ENCODE data around the gene HPSE2. TPM values are rescaled to one million over a fixed set of nuclear protein-coding genes. Genes with fewer than 3 reads are reported as not detected.

HPSE2 gene
- total and polyA plus RNA-seq, 2 of the 8 experiments (the other 6 are each of a cell fraction or from before 2014, with no cell fraction given): 0.41 to 0.58 TPM

DNA sequence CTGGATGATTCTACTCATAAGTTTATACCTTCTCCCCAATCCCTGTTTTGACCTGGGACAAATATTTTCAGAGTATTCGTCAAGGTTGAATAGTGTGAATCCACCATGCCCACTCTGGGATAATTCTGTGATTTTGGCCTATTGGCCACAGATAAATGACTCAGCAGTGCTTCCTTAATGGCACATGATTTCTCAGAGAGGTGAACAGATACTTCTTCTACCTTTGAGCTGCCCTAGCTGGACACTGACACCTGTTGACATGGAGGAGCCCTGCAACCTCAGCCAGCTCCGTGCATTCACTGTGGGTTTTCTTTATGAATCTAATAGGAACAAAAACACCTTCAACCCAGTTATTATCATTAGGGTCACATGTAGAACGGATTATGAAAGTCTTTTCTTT lies 748.0 kb downstream of the HPSE2 start:
- Histone ChIP-seq H3K79me1 (ENCODE audit: low read depth, low read length) (no peaks in the 10 kb centered on the region), H3K4me2 (ENCODE audit: insufficient read depth in 1 of 2, low read depth in 2 of 2, low read length in 2 of 2) (no peak overlapping the region), H3K23me2 (ENCODE audit: low read depth, low read length) (no peaks in the 10 kb centered on the region), H2BK15ac (ENCODE audit: low read length) (no peak overlapping the region), H3K79me2 (ENCODE audit: control insufficient read depth in 1 of 2, insufficient read depth in 2 of 2, low read length in 2 of 2) (no peaks in the 10 kb centered on the region), H4K91ac (replicated peaks; ENCODE audit: insufficient read length, low read length) (no peak overlapping the region), H2BK120ac (replicated peaks; ENCODE audit: low read depth, low read length) (no peak overlapping the region), H3K14ac (ENCODE audit: insufficient read length) (no peak overlapping the region), H3K23ac (ENCODE audit: insufficient read length) (no peak overlapping the region), H3K27me3 (replicated peaks in 1 of 4; ENCODE audit: control insufficient read depth in 3 of 4, extremely low read depth in 1 of 4, insufficient read depth in 3 of 4, low read length in 3 of 4) (no peaks in the 10 kb centered on the region), H3K9ac (replicated peaks in 1 of 4; ENCODE audit: extremely low read depth in 1 of 4, low read depth in 3 of 4, low read length in 3 of 4) (no peak overlapping the region), H3K36me3 (ENCODE audit: control insufficient read depth in 2 of 4, insufficient read depth in 4 of 4, low read length in 3 of 4) (no peaks in the 10 kb centered on the region), H2BK20ac (ENCODE audit: low read length) (no peak overlapping the region), H2AK5ac (ENCODE audit: low read depth, low read length) (no peak overlapping the region), H3K4me1 (replicated peaks in 1 of 4; ENCODE audit: control insufficient read depth in 3 of 4, insufficient read depth in 4 of 4, low read length in 3 of 4) (no peaks in the 10 kb centered on the region), H3K56ac (replicated peaks; ENCODE audit: insufficient read length, low read depth, low read length) (no peak overlapping the region), H4K8ac (ENCODE audit: extremely low read depth, insufficient read depth, low read length) (no peak overlapping the region), H3K18ac (ENCODE audit: extremely low read depth, low read length) (no peak overlapping the region), H3K9me3 (ENCODE audit: insufficient read depth in 2 of 2, low read depth in 1 of 2, low read length in 1 of 2) (peaks cover 3% of the 10 kb centered on the region in 2 experiments; a peak in 2 of 4 replicates), H2BK12ac (ENCODE audit: low read depth, low read length) (no peak overlapping the region), H3K27ac (ENCODE audit: low read depth, low read length) (no peak overlapping the region), H3K4me3 (ENCODE audit: extremely low read depth in 1 of 4, insufficient read depth in 2 of 4, low read depth in 3 of 4, low read length in 4 of 4) (no peak overlapping the region), H3K4ac (replicated peaks; ENCODE audit: insufficient read length, low read depth, low read length) (no peak overlapping the region), H2AFZ (ENCODE audit: low read length) (no peak overlapping the region), H4K5ac (ENCODE audit: insufficient read length, low read depth, low read length) (no peak overlapping the region), H2BK5ac (ENCODE audit: low read depth, low read length) (no peak overlapping the region), H4K20me1 (replicated peaks in 1 of 2; ENCODE audit: control insufficient read depth in 1 of 2, insufficient read depth in 2 of 2, low read length in 2 of 2) (no peaks in the 10 kb centered on the region)
- no peak for DNase-seq (ENCODE audit: low read depth in 1 of 2, low spot score in 2 of 2)
- CTCF ChIA-PET (ENCODE audit: partially characterized antibody): no interaction called here
- FAIRE-seq: no peak
- WGBS, 2 experiments (ENCODE audit: extremely low coverage in 1 of 2, insufficient coverage in 1 of 2, insufficient read length in 1 of 2, insufficient replicate concordance in 2 of 2, low coverage in 1 of 2, low lambda C conversion rate in 2 of 2, missing lambda C conversion rate in 1 of 2): 92% methylated on average over 3 of the region's 3 CpGs; no CpG with 5 or more reads in 1 of the 2 experiments
- POLR2A ChIA-PET (ENCODE audit: partially characterized antibody): interaction anchor here (1.5 kb wide), 1 partner anchor 62 kb away, joined by 3 read pairs; no protein-coding TSS in a partner anchor
- no peak for TF ChIP-seq RNF2 (IDR thresholded peaks at IDR 0.05; ENCODE audit: borderline replicate concordance, low read depth, low read length, missing control alignments, poor library complexity, severe bottlenecking)
- peak; percentile 8 to 33; a peak in 3 of 4 replicates for TF ChIP-seq RAD21 (IDR thresholded peaks at IDR 0.05 in 1 of 2, conservative IDR thresholded peaks at IDR 0.05 in 1 of 2; ENCODE audit: low read depth in 2 of 2, low read length in 2 of 2)
- TF ChIP-seq, protein P1, sequence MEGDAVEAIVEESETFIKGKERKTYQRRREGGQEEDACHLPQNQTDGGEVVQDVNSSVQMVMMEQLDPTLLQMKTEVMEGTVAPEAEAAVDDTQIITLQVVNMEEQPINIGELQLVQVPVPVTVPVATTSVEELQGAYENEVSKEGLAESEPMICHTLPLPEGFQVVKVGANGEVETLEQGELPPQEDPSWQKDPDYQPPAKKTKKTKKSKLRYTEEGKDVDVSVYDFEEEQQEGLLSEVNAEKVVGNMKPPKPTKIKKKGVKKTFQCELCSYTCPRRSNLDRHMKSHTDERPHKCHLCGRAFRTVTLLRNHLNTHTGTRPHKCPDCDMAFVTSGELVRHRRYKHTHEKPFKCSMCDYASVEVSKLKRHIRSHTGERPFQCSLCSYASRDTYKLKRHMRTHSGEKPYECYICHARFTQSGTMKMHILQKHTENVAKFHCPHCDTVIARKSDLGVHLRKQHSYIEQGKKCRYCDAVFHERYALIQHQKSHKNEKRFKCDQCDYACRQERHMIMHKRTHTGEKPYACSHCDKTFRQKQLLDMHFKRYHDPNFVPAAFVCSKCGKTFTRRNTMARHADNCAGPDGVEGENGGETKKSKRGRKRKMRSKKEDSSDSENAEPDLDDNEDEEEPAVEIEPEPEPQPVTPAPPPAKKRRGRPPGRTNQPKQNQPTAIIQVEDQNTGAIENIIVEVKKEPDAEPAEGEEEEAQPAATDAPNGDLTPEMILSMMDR (IDR thresholded peaks at IDR 0.05; ENCODE audit: control extremely low read depth in 1 of 3, insufficient read depth in 1 of 3, low read depth in 1 of 3, low read length in 3 of 3): peak in 2 of 3 experiments; percentile 5 to 16; a peak in 2 of 4 replicates
- no peak for TF ChIP-seq TCF12 (IDR thresholded peaks at IDR 0.05; ENCODE audit: low read depth, low read length)
- TF ChIP-seq, protein P2, sequence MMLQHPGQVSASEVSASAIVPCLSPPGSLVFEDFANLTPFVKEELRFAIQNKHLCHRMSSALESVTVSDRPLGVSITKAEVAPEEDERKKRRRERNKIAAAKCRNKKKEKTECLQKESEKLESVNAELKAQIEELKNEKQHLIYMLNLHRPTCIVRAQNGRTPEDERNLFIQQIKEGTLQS (IDR thresholded peaks at IDR 0.05; ENCODE audit: insufficient read depth, low read depth, low read length): no peak
- TF ChIP-seq CBX5 (IDR thresholded peaks at IDR 0.05; ENCODE audit: low read depth, low read length): no peak
- no peak for TF ChIP-seq NRF1 (IDR thresholded peaks at IDR 0.05; ENCODE audit: low read depth, low read length)
- TF ChIP-seq POLR2AphosphoS5 (IDR thresholded peaks at IDR 0.05; ENCODE audit: low read depth, low read length): no peak
- no peak for TF ChIP-seq CBX8 (IDR thresholded peaks at IDR 0.05; ENCODE audit: borderline replicate concordance, low read depth, low read length)
- TF ChIP-seq CHD2 (IDR thresholded peaks at IDR 0.05; ENCODE audit: low read length): no peak

Measured in H1 (cell line).